Activated T-helper 1 cell treated with anti-CD3 and anti-CD28 coated beads, Interleukin-2, amount 50 U/mL, for 16 hours (primary cell): ENCODE measurements around the gene BANK1.

ENCODE experiments used
- DNase-seq, 2 donors: peaks; one replicate each; pipeline ENCODE4 v3.0.0-alpha.2; 2020; ENCODE audit warnings: low read depth in 1 of 2, low spot score in 1 of 2

The BANK1 gene

GRCh38 chr4:102105983-102106382, 315.5 kb downstream of the BANK1 start:
- no peak for DNase-seq

GRCh38 chr4:102114118-102114630, 323.6 kb downstream of the BANK1 start:
- no peak for DNase-seq

- DNase-seq: no peak
Measured at GRCh38 chr4:102116121-102116520, 325.6 kb downstream of the BANK1 start.

GRCh38 chr4:102120846-102121245, 330.3 kb downstream of the BANK1 start:
- DNase-seq: no peak
